Erythroblast (primary cell): ENCODE data around the gene ESAM.

Experiments
- GATA1 ChIP-seq: IDR thresholded peaks from 2 replicates; pipeline ENCODE4 v1.6.1; 2011; ENCODE audit warnings: low read depth, mild to moderate bottlenecking, control low read depth, low read length, moderate library complexity
- POLR2A ChIP-seq: IDR thresholded peaks from 2 replicates; pipeline ENCODE4 v1.6.1; 2011; ENCODE audit warnings: mild to moderate bottlenecking, low read length

- TF ChIP-seq POLR2A (no peak), GATA1 (no peak)
These were observed 12.2 kb downstream of the ESAM start for GRCh38 chr11:124749912-124750311.
